Left kidney (tissue), 2 donors: ENCODE measurements around the gene GUCY1A1. TPM values are rescaled to one million over a fixed set of nuclear protein-coding genes. Genes with fewer than 3 reads are reported as not detected.

ENCODE experiments used
- DNase-seq: peaks from one replicate; pipeline ENCODE4 v3.0.0-alpha.2; 2013
- polyA plus RNA-seq: library from polyadenylated mRNA; unstranded; fragments of 120-200 nt; gene quantifications from one replicate; pipeline ENCODE4 v1.2.1, GENCODE V29; 2013; ENCODE audit not compliant: insufficient read length

Gene GUCY1A1
- polyA plus RNA-seq, 1 donor: 78.4 TPM

GRCh38 chr4:155735496-155735895, 68.8 kb downstream of the GUCY1A1 start:
- DNase-seq: no peak

- DNase-seq: no peak
These were observed 71.9 kb downstream of the GUCY1A1 start for GRCh38 chr4:155738548-155738947.

- no peak for DNase-seq
These were observed 74.9 kb downstream of the GUCY1A1 start for GRCh38 chr4:155741546-155741945.

GRCh38 chr4:155742310-155743015, 75.8 kb downstream of the GUCY1A1 start:
- no peak for DNase-seq

GRCh38 chr4:155745984-155746383, 79.3 kb downstream of the GUCY1A1 start:
- no peak for DNase-seq

- DNase-seq: no peak
These were observed 81.4 kb downstream of the GUCY1A1 start for GRCh38 chr4:155748039-155748438.

GRCh38 chr4:155749041-155749440, 82.4 kb downstream of the GUCY1A1 start:
- DNase-seq: no peak

- DNase-seq: no peak
These were observed 84.9 kb downstream of the GUCY1A1 start for GRCh38 chr4:155751569-155751968.

GRCh38 chr4:155757745-155758265, 91.2 kb downstream of the GUCY1A1 start:
- DNase-seq: no peak

- DNase-seq: peak; percentile 93
These were observed 92.1 kb downstream of the GUCY1A1 start, which contains the start of gene GUCY1B1 for GRCh38 chr4:155758481-155759371. GUCY1B1 (plus strand) TSS chr4:155759021; CDS start chr4:155759141, 120 bp downstream.

- peak; percentile 51 for DNase-seq
These were observed 93.0 kb downstream of the GUCY1A1 start for GRCh38 chr4:155759372-155760252.

- no peak for DNase-seq
These were observed 94.4 kb downstream of the GUCY1A1 start for GRCh38 chr4:155761047-155761446.

- no peak for DNase-seq
These were observed 95.3 kb downstream of the GUCY1A1 start for GRCh38 chr4:155761916-155762315.

- DNase-seq: no peak
These were observed 95.7 kb downstream of the GUCY1A1 start for GRCh38 chr4:155762334-155762733.

- no peak for DNase-seq
These were observed 96.9 kb downstream of the GUCY1A1 start for GRCh38 chr4:155763551-155763950.

GRCh38 chr4:155765149-155765548, 98.5 kb downstream of the GUCY1A1 start:
- DNase-seq: no peak

- DNase-seq: no peak
These were observed 100.0 kb downstream of the GUCY1A1 start for GRCh38 chr4:155766622-155767021.

GRCh38 chr4:155768370-155768769, 101.7 kb downstream of the GUCY1A1 start:
- DNase-seq: no peak

GRCh38 chr4:155769090-155769489, 102.4 kb downstream of the GUCY1A1 start:
- no peak for DNase-seq

- DNase-seq: no peak
These were observed 106.0 kb downstream of the GUCY1A1 start for GRCh38 chr4:155772459-155773195.

GRCh38 chr4:155773196-155773800, 106.7 kb downstream of the GUCY1A1 start:
- no peak for DNase-seq
